T-helper 2 cell (primary cell): Measurements from ENCODE around the gene KRTAP20-3.

Experiments used
- DNase-seq, 5 experiments: peaks; one replicate each; pipeline versions ENCODE4 v3.0.0 to v3.0.0-alpha.2; 2012 to 2022
- total RNA-seq, 2 donors: gene quantifications; one replicate each; lab custom pipeline; 2026; lab: John Stamatoyannopoulos, UW

Gene KRTAP20-3
- 0 reads per million in 2 donors for total RNA-seq

- DNase-seq: no peak
Measured at GRCh38 chr21:30642564-30642963, at the start of gene KRTAP20-3. Gene KRTAP20-3, plus strand, starts transcription at chr21:30642864.

GRCh38 chr21:30598802-30599201 is 43.9 kb upstream of the KRTAP20-3 start, which contains the start of gene KRTAP6-2:
Gene KRTAP6-2, minus strand, starts transcription at chr21:30598902. Its CDS starts 28 bp downstream, at chr21:30598874.
- DNase-seq: peak in 1 of 5 experiments; percentile 6

DNA sequence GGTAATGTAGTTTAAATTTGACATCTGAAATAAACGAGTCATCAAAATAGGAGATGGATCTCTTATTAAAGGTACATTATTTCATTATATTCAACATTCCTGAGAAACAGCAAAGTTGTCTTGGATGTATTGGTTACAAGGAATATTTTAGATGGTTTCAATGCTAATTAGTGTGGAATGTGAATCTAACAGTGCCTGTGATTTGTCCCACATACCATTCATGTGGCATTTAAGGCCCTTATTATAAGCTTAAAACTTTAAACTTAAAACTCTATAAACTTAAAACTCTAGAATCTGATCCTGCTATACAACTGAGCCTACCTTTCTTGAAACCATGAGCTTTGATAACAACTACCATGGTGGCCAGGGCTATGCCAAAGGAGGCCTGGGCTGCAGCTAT is 41.9 kb upstream of the KRTAP20-3 start, which contains the start of gene KRTAP22-1:
Gene KRTAP22-1 (plus strand): TSS at position 301 of the 400 bp plus-strand sequence.
- DNase-seq: no peak

- no peak for DNase-seq
Measured at GRCh38 chr21:30605968-30606367, 36.7 kb upstream of the KRTAP20-3 start.

DNA sequence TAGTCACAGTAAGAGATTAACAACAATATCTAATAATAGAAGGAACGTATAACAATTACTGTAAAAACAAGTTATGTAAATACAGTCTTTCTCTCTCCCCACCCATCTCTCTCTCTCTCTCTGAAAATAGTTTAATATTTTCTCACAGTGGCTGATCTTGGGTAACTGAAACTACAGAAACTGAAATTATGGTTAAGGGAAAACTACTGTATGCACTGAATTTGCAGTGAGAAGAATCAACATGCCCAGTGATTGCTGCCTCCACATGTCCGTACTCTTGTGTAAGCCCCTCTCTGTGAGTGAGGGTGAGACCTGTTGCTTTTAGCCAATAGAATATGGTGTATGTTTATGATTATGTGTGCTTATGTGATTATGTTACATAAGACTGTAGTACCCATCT is 30.5 kb upstream of the KRTAP20-3 start:
- no peak for DNase-seq

- peak in 1 of 5 experiments; percentile 63 for DNase-seq
Measured at GRCh38 chr21:30613836-30614235, 28.8 kb upstream of the KRTAP20-3 start, which contains the start of gene KRTAP6-1. Gene KRTAP6-1, minus strand, starts transcription at chr21:30613930. Its CDS starts 26 bp downstream, at chr21:30613904.

DNA sequence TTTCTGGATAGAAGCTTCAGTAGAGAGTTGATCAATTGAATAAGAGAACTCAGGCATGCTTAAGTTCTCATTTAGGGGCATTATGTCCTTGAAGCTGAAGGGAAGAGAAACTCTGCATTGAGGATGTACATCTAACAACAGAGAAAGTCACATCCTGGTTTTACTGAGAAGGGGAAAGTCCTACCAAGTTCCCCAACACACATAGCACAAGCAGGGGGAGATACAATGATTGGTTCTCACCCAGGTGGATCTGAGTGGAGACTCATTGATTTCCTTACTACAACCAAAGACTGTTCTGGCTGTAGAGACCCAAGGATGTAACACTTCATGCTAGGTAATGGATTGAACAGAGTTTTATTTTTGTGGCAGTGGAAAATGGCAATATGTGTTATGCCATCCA is 27.5 kb upstream of the KRTAP20-3 start:
- no peak for DNase-seq

DNA sequence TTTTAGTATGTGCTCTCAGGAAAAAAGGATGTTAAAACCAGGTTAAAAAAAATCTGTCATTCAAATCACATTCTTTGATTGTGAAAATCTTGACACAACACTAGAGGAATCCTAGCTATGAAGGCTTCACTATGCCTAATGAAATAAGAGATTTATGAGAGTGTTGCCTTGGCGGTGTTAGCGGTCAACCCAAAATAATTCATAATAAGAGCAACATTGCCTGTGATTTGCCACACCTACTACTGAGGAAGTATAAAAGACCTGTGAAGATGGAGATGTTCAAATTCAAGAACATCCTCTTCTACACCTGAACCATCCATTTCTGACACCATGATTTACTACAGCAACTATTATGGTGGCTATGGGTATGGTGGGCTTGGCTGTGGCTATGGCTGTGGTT is 26.5 kb upstream of the KRTAP20-3 start, which contains the start of gene KRTAP20-1:
Gene KRTAP20-1 (plus strand): TSS at position 301 of the 400 bp plus-strand sequence. CDS start 30 bp downstream, at position 331.
- DNase-seq: no peak

GRCh38 chr21:30620080-30620479 is 22.6 kb upstream of the KRTAP20-3 start:
- DNase-seq: no peak

DNA sequence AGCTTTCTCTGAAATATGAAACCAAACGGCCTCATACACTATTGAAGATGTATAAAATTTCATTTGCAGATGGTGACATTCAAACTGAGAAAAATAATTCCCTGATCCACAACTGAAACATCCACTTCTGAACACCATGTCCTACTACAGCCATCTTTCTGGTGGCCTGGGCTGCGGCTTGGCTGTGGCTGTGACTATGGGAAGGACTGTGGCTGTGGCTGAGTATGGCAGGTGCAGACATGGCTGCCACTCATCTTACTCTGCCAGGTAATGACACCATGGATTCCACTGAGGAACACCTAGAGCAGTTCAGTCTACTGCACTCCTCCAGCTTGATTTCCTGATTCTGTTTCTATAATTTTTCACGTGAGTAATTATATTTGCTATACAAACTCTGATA is 22.1 kb upstream of the KRTAP20-3 start, which contains the start of gene KRTAP20-4:
Gene KRTAP20-4 (plus strand): TSS at position 106 of the 400 bp plus-strand sequence.
- DNase-seq: no peak

GRCh38 chr21:30623362-30623761 is 19.3 kb upstream of the KRTAP20-3 start:
- no peak for DNase-seq

DNA sequence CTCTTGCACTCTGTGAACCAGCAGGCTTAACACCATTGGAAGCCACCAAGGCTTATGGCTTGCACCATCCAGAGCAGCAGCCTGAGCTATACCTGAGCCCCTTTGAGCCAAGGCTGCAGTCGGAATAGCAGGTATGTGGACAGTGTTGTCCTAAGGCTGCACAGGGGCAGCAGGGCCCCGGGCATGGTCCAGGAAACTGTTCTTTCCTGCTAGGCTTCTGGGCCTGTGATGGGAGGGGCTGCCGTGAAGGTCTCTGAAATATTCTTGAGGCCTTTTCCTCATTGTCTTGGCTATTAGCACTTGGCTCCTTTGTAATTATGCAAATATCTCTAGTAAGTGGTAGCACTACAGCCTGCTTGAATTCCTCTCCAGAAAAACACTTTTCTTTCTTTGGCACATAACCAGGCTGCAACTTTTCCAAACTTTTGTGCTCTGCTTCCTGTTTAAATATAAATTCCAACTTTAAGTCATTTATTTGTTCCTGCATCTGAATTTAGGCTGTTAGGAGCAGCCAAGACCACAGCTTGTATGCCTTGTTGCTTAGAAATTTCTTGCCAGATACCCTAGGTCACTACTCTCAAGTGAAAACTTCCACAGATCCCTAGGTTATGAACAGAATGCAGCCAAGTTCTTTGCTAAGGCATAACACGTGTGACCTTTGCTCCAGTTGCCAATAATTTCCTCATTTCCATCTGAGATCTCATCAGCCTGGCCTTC is 17.1 kb upstream of the KRTAP20-3 start:
- no peak for DNase-seq

- DNase-seq: no peak
Measured at GRCh38 chr21:30628109-30628508, 14.6 kb upstream of the KRTAP20-3 start.

- no peak for DNase-seq
Measured at GRCh38 chr21:30629200-30629599, 13.5 kb upstream of the KRTAP20-3 start.

DNA sequence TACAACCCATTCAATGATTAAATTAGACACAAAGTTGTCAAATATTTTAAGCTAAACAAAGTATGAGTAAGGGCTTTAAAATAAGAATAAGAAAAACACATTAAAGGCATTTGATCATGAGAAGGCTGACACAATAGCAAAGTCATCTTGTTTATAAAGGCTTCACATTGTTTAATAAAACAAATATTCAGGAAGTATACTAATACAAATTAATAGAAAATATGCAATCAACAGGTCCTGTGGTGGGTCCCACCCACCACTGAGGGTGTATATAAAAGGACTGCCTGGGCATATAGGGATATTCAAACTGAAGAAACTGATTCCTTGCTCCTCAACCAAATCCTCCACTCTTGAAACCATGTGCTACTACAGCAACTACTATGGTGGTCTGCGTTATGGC is 7.8 kb upstream of the KRTAP20-3 start, which contains the start of gene KRTAP20-2:
Gene KRTAP20-2 (plus strand): TSS at position 301 of the 400 bp plus-strand sequence. CDS start 58 bp downstream, at position 359.
- no peak for DNase-seq

GRCh38 chr21:30638686-30639085 is 4.0 kb upstream of the KRTAP20-3 start:
- no peak for DNase-seq

- DNase-seq: no peak
Measured at GRCh38 chr21:30646904-30647414, 4.3 kb downstream of the KRTAP20-3 start.

DNA sequence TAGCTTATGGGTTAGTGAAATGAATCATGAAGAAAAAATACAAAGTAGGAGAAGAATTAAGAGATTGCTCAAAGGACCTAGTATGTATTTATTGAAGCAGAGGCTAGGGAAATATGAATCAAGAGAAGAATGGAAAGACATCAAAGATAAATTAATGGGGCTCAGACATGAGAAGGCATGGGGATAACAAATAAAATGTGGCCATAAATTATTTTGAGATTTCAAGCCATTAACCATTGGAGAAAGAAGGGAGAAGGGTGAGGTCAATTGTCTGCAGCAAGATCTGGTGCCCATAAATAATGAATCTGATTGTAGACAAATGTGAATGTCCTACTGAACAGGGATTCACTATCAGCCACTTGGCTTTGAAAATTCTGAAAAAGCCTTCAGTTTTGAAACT is 10.2 kb downstream of the KRTAP20-3 start:
- DNase-seq: no peak

DNA sequence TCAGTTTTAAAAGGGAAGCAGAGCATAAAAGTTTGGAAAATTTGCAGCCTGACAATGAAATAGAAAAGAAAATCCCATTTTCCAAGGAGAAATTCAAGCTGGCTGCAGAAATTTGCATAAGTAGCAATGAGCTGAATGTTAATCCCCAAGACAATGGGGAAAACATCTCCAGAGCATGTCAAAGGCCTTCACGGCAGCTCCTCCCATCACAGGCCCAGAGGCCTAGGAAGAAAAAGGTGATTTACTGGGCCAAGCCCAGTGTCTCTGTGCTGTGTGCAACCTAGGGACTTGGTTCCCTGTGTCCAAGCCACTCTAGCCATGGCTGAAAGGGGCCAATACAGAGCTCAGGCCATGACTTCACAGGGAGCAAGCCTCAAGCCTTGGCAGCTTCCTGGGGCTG is 26.1 kb downstream of the KRTAP20-3 start:
- DNase-seq: no peak

DNA sequence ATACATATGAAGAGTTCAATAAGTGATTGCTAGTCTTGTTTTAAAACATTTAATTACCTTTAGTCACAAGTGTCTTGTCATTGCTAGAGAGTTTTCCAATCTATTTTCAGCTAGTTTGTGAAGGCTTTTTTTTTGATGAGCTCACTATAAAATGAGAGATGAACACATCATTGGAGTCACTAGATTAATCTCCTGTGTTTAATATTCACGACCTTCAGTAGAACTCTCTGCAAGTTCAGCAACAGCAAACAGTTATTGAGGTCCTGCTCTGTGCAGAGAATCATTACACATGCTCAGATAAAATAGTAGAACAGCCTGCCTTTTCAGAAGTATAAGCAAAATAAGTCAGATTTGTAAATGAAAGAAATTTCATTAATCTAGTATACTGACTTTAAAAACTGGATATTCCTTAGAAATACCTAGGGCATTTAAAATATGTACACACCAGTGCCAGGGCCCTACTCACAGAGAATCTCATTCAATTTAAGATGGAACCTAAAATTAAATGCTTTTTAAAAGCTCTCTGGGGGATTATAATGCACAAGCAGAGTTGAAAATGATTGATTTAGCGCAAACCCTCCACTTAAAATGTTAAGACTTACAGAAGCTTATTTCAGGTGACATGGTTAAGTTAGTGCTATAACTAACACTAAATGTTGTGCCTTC is 30.5 kb downstream of the KRTAP20-3 start:
- no peak for DNase-seq

- DNase-seq: no peak
Measured at GRCh38 chr21:30674312-30674711, 31.6 kb downstream of the KRTAP20-3 start.

DNA sequence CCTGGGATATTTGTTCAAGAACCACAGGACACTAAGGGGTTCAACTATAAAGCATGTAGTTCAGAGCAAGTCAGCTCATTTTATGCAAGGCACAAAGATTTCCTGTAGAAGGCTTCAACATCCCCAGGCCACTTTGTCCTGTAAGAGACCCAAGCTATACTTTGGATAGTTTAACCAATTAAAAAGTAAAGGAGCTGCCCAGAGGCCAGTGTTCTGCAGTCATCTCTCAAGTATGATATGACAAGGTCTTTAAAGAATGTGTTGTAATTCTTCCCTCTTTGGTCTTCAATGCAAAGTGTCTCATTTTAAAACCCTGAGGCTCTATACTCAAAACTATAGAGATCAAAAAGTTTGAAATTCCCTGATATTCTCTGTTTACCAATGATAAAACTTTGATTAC is 34.1 kb downstream of the KRTAP20-3 start:
- DNase-seq: no peak

DNA sequence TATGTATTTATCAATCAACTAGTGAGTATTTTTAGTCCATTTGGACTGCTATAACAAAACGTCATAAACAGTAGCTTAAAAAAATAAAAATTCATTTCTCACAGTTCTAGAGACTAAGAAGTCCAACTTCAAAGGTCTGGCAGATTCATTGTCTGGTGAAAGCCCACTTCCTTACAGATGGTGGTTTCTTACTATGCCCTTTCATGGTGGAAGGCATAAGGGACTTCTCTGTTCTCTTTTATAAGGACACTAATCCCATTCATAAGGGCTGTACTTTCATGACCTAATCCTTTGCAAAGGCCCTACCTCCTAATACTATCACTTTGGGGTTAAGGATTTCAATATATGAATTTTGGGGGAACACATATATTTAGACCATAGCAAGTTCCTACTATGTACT is 37.9 kb downstream of the KRTAP20-3 start:
- DNase-seq: no peak
